Activated T-helper 2 cell treated with anti-CD3 and anti-CD28 coated beads, Interferon-gamma antibody, Interleukin-2, Interleukin-4, amounts not matched to agents 10 μg/mL and 5 μg/mL and 100 μg/mL, durations not matched to agents 14 hours and 24 hours and 36 hours (primary cell): Measurements from ENCODE around the gene NBPF12. TPM values are rescaled to one million over a fixed set of nuclear protein-coding genes. Genes with fewer than 3 reads are reported as not detected.
"Not testable (repeated sequence)": the region's sequence is repeated elsewhere in the genome, so short reads cannot be mapped to it uniquely, and the experiment has no call there.

Experiments
- DNase-seq: peaks from one replicate; pipeline ENCODE4 v3.0.0; 2021; ENCODE audit warnings: low spot score
- H3K27ac Mint-ChIP-seq: one replicate; pipeline ENCODE4 v1.8.0; 2021; ENCODE audit warnings: mixed read lengths
- H3K27me3 Mint-ChIP-seq: one replicate; pipeline ENCODE4 v1.8.0; 2021; ENCODE audit warnings: low read depth, mixed read lengths
- H3K36me3 Mint-ChIP-seq: one replicate; pipeline ENCODE4 v1.8.0; 2021; ENCODE audit warnings: low read depth, mixed read lengths
- H3K4me1 Mint-ChIP-seq: one replicate; pipeline ENCODE4 v1.8.0; 2021; ENCODE audit warnings: low read depth, mixed read lengths
- H3K4me3 Mint-ChIP-seq: one replicate; pipeline ENCODE4 v1.8.0; 2021; ENCODE audit warnings: low read depth, mild to moderate bottlenecking, moderate library complexity, mixed read lengths
- H3K9me3 Mint-ChIP-seq: one replicate; pipeline ENCODE4 v1.8.0; 2021; ENCODE audit warnings: mixed read lengths
- intact Hi-C: fragments of 100-400 bp; cut with micrococcal nuclease; formaldehyde crosslinking; loops from one replicate; pipeline ENCODE4 v1.15.1; 2023
- total RNA-seq: library from RNA; stranded (reverse); gene quantifications from 2 replicates; pipeline ENCODE4 v1.2.3, GENCODE V29; 2022

The NBPF12 gene
- total RNA-seq, 1 donor from 2014 or later, result 12.6 TPM

DNA sequence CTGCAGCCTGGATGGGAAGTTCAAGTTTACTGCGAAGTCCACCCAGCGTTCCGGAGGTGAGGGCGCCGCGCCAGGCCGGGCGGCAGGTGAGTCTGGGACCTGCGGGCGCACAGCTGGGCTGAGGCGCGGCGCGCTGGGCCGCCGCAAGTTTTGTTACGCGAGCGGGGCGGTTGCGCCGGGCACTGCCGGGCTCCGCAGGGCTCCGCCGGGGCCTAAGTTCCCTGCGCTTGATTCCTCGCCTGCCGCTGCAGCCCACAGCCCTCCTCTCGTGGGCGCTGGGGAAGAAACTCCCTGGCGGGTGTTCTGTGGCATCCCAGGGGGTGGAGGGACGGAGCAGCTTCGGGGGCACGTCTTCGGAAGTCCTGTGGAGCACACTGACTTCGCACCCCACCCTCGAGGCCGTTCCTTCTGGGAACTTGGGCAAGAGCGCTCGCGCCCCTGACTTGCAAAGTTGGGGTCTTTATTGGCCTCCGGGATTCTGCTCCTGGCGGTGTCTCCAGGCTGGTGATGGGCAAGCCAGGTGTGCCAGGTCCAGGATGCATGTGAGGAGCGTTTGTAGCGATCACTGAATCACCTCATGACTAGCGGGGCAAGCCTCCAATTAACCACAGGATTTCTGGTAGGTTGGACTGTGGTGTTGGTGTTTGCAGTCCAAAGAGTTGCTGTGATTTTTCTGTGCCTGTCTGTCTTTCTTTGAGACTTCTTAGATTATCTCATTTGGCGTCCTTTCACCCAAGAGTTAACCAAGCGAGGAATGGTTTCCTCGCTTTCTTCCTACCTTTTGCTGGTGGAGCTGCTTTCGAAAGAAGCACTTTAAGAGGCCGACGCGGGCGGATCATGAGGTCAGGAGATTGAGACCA lies 1.0 kb downstream of the NBPF12 start:
- H3K36me3 Mint-ChIP-seq, H3K27ac Mint-ChIP-seq, H3K27me3 Mint-ChIP-seq, H3K9me3 Mint-ChIP-seq, intact Hi-C loops, H3K4me1 Mint-ChIP-seq: not testable (repeated sequence)
- peak overlapping the region; percentile 92 for H3K4me3 Mint-ChIP-seq
- DNase-seq, result peak; percentile 22

GRCh38 chr1:146940293-146940692 lies 2.2 kb downstream of the NBPF12 start:
- H3K4me3 Mint-ChIP-seq, result peak overlapping the region; percentile 37

GRCh38 chr1:146943342-146943886 lies 5.3 kb downstream of the NBPF12 start:
- H3K27me3 Mint-ChIP-seq, H3K4me3 Mint-ChIP-seq, H3K9me3 Mint-ChIP-seq, intact Hi-C loops, H3K4me1 Mint-ChIP-seq, DNase-seq, H3K27ac Mint-ChIP-seq: not testable (repeated sequence)
- peaks cover 13% of the 10 kb centered on the region for H3K36me3 Mint-ChIP-seq

More at GRCh38 chr1:146940293-146940692, 2.2 kb downstream of the NBPF12 start:
- H3K9me3 Mint-ChIP-seq, H3K27me3 Mint-ChIP-seq, H3K36me3 Mint-ChIP-seq, H3K27ac Mint-ChIP-seq, DNase-seq, intact Hi-C loops, H3K4me1 Mint-ChIP-seq: not testable (repeated sequence)

DNA sequence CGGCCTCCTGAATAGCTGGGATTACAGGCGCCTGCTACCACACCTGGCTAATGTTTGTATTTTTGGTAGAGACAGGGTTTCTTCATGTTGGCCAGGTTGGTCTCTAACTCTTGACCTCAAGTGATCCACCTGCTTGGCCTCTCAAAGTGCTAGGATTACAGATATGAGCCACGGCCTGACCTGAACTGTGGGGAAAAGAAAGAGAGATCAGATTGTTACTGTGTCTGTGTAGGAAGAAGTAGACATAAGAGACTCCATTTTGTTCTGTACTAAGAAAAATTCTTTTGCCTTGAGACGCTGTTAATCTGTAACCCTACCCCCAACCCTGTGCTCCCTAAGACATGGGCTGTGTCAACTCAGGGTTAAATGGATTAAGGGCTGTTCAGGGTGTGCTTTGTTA lies 10.0 kb downstream of the NBPF12 start:
- H3K4me3 Mint-ChIP-seq, DNase-seq, H3K27ac Mint-ChIP-seq, H3K4me1 Mint-ChIP-seq, intact Hi-C loops, H3K9me3 Mint-ChIP-seq, H3K27me3 Mint-ChIP-seq: not testable (repeated sequence)
- H3K36me3 Mint-ChIP-seq, result peaks cover 13% of the 10 kb centered on the region

GRCh38 chr1:146964340-146964739 lies 26.2 kb downstream of the NBPF12 start:
- H3K27ac Mint-ChIP-seq, intact Hi-C loops, H3K4me3 Mint-ChIP-seq, H3K9me3 Mint-ChIP-seq, H3K27me3 Mint-ChIP-seq, H3K4me1 Mint-ChIP-seq, DNase-seq: not testable (repeated sequence)
- peaks cover 19% of the 10 kb centered on the region for H3K36me3 Mint-ChIP-seq

GRCh38 chr1:146966351-146966750 lies 28.2 kb downstream of the NBPF12 start:
- DNase-seq, H3K4me3 Mint-ChIP-seq, H3K9me3 Mint-ChIP-seq, H3K4me1 Mint-ChIP-seq, intact Hi-C loops, H3K27me3 Mint-ChIP-seq, H3K27ac Mint-ChIP-seq: not testable (repeated sequence)
- H3K36me3 Mint-ChIP-seq, result peaks cover 29% of the 10 kb centered on the region

GRCh38 chr1:146970656-146971055 lies 32.5 kb downstream of the NBPF12 start:
- H3K4me1 Mint-ChIP-seq, H3K27me3 Mint-ChIP-seq, intact Hi-C loops, DNase-seq, H3K9me3 Mint-ChIP-seq, H3K4me3 Mint-ChIP-seq, H3K27ac Mint-ChIP-seq: not testable (repeated sequence)
- peaks cover 18% of the 10 kb centered on the region for H3K36me3 Mint-ChIP-seq

DNA sequence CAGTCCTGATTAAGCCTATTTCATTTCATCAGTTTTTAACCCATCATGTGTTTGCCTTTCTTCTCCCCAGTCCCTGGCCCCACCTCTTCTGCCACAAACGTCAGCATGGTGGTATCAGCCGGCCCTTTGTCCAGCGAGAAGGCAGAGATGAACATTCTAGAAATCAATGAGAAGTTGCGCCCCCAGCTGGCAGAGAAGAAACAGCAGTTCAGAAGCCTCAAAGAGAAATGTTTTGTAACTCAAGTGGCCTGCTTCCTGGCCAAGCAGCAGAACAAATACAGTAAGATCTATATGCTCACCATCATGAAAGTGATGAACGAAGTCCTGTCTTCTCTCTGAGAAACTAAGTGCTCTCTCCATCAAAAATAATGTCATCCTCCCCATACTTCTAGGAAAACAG lies 34.6 kb downstream of the NBPF12 start:
- H3K4me1 Mint-ChIP-seq, DNase-seq, H3K4me3 Mint-ChIP-seq, intact Hi-C loops, H3K27me3 Mint-ChIP-seq, H3K9me3 Mint-ChIP-seq, H3K27ac Mint-ChIP-seq: not testable (repeated sequence)
- peaks cover 15% of the 10 kb centered on the region for H3K36me3 Mint-ChIP-seq

DNA sequence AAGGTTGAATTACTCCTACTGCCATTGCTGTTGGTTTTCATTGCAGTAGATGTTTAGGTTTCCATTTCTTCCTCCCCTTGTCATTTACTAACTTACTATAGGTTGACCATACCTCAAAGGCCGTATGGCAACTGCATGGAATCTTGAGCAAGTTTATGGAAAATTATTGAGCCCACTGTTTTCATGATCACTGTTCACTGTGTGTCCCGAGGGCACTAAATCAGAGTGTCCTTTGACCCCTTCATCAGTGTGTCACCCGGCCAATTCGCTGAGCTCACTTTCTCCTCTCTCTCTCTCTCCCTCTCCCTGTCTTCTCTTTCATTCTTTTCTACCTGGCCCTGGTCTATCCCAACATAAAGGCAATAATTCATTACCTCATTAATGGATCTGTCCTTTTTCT lies 47.7 kb downstream of the NBPF12 start:
- H3K27me3 Mint-ChIP-seq, H3K4me1 Mint-ChIP-seq, intact Hi-C loops, H3K4me3 Mint-ChIP-seq, H3K9me3 Mint-ChIP-seq, H3K27ac Mint-ChIP-seq, DNase-seq: not testable (repeated sequence)
- H3K36me3 Mint-ChIP-seq, result peaks cover 13% of the 10 kb centered on the region

GRCh38 chr1:146986450-146986849 lies 48.3 kb downstream of the NBPF12 start:
- intact Hi-C loops, H3K27me3 Mint-ChIP-seq, DNase-seq, H3K4me1 Mint-ChIP-seq, H3K9me3 Mint-ChIP-seq, H3K4me3 Mint-ChIP-seq, H3K27ac Mint-ChIP-seq: not testable (repeated sequence)
- peaks cover 11% of the 10 kb centered on the region for H3K36me3 Mint-ChIP-seq

GRCh38 chr1:146987502-146987901 lies 49.4 kb downstream of the NBPF12 start:
- H3K4me1 Mint-ChIP-seq, intact Hi-C loops, H3K4me3 Mint-ChIP-seq, H3K27ac Mint-ChIP-seq, DNase-seq, H3K36me3 Mint-ChIP-seq, H3K27me3 Mint-ChIP-seq, H3K9me3 Mint-ChIP-seq: not testable (repeated sequence)

DNA sequence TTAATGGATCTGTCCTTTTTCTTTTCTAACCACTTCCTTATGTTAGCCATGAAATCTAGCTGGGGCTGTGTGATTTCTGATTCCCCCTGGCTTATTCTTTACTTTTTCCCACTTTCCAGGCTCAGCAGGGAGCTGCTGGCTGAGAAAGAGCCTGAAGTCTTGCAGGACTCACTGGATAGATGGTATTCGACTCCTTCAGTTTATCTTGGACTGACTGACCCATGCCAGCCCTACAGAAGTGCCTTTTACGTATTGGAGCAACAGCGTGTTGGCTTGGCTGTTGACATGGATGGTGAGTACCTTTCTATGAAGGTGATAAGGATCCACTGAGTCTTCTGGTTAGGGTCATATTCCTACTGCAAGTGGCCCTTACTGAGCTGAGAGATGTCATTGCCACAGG lies 51.3 kb downstream of the NBPF12 start:
- intact Hi-C loops, H3K4me1 Mint-ChIP-seq, H3K9me3 Mint-ChIP-seq, H3K27me3 Mint-ChIP-seq, H3K36me3 Mint-ChIP-seq, H3K4me3 Mint-ChIP-seq: not testable (repeated sequence)
- DNase-seq, result peak; percentile 10
- H3K27ac Mint-ChIP-seq, result peak overlapping the region; percentile 46

- peaks cover 11% of the 10 kb centered on the region for H3K27me3 Mint-ChIP-seq
- H3K4me3 Mint-ChIP-seq, DNase-seq, H3K27ac Mint-ChIP-seq, H3K9me3 Mint-ChIP-seq, H3K36me3 Mint-ChIP-seq, H3K4me1 Mint-ChIP-seq, intact Hi-C loops: not testable (repeated sequence)
These were observed 70.4 kb downstream of the NBPF12 start for GRCh38 chr1:147008495-147008894.
